Loucy (cell line): ENCODE measurements around the gene USP53.

Experiments
- H2AFZ ChIP-seq: fragments of 200-600 bp; sonication (generic); 2 replicates; pipeline ENCODE4 v1.6.0; 2016; ENCODE audit warnings: antibody characterized with exemption, mild to moderate bottlenecking, low read length, moderate library complexity
- H3F3A ChIP-seq: fragments of 200-600 bp; 2 replicates; pipeline ENCODE4 v1.6.0; 2016; ENCODE audit warnings: antibody characterized with exemption, low read depth, mild to moderate bottlenecking
- H3K27me3 ChIP-seq: fragments of 200-600 bp; sonication (generic); 2 replicates; pipeline ENCODE4 v1.6.1; 2014; ENCODE audit warnings: low read length, mild to moderate bottlenecking; ENCODE audit not compliant: insufficient read depth, poor library complexity, severe bottlenecking
- H3K36me3 ChIP-seq: fragments of 200-600 bp; sonication (generic); 2 replicates; pipeline ENCODE4 v1.6.1; 2016; ENCODE audit warnings: low read length; ENCODE audit not compliant: insufficient read depth
- H3K4me1 ChIP-seq: fragments of 200-600 bp; sonication (generic); 2 replicates; pipeline ENCODE4 v1.5.1; 2014; ENCODE audit warnings: low read length, mild to moderate bottlenecking; ENCODE audit not compliant: insufficient read depth, poor library complexity, severe bottlenecking
- H3K4me2 ChIP-seq: fragments of 200-600 bp; sonication (generic); 2 replicates; pipeline ENCODE4 v1.6.0; 2014; ENCODE audit warnings: antibody characterized with exemption, low read length, low read depth, mild to moderate bottlenecking; ENCODE audit not compliant: poor library complexity, severe bottlenecking
- H3K4me3 ChIP-seq: fragments of 200-600 bp; sonication (generic); 2 replicates; pipeline ENCODE4 v1.5.1; 2014; ENCODE audit warnings: low read length, mild to moderate bottlenecking, mixed read lengths; ENCODE audit not compliant: poor library complexity, severe bottlenecking
- H3K79me2 ChIP-seq: fragments of 200-600 bp; sonication (generic); 2 replicates; pipeline ENCODE4 v1.6.1; 2014; ENCODE audit warnings: low read length; ENCODE audit not compliant: insufficient read depth
- H3K9ac ChIP-seq: fragments of 200-600 bp; sonication (generic); 2 replicates; pipeline ENCODE4 v1.6.0; 2014; ENCODE audit warnings: mild to moderate bottlenecking, low read depth, low read length, moderate library complexity; ENCODE audit not compliant: poor library complexity, severe bottlenecking
- H3K9me2 ChIP-seq: fragments of 200-600 bp; sonication (generic); replicated peaks from 2 replicates; pipeline ENCODE4 v1.6.1; 2016; ENCODE audit warnings: low read depth, low read length, mixed read lengths
- H3K9me3 ChIP-seq: fragments of 200-600 bp; sonication (generic); 2 replicates; pipeline ENCODE4 v1.6.1; 2014; ENCODE audit warnings: mild to moderate bottlenecking, antibody characterized with exemption, low read length, low read depth; ENCODE audit not compliant: insufficient read depth
- H4K20me1 ChIP-seq: fragments of 200-600 bp; sonication (generic); 2 replicates; pipeline ENCODE4 v1.6.0; 2014; ENCODE audit warnings: antibody characterized with exemption, low read length, mild to moderate bottlenecking; ENCODE audit not compliant: insufficient read depth, poor library complexity, severe bottlenecking
- CTCF ChIP-seq: fragments of 200-600 bp; sonication (generic); conservative IDR thresholded peaks from 2 replicates; pipeline ENCODE4 v1.5.1; 2014; ENCODE audit warnings: mild to moderate bottlenecking, antibody characterized with exemption, low read length
- EZH2phosphoT487 ChIP-seq: fragments of 200-600 bp; IDR thresholded peaks from 2 replicates; pipeline ENCODE4 v1.6.1; 2018; ENCODE audit warnings: antibody characterized with exemption, mild to moderate bottlenecking, moderate library complexity, borderline replicate concordance

USP53 gene

GRCh38 chr4:119197772-119198212 is 14.7 kb upstream of the USP53 start:
- no peak overlapping the region for H3K4me3 ChIP-seq
- TF ChIP-seq EZH2phosphoT487 (no peak), CTCF (no peak)
- H3K79me2 ChIP-seq, result no peaks in the 10 kb centered on the region
- no peaks in the 10 kb centered on the region for H3K9me2 ChIP-seq
- H4K20me1 ChIP-seq, result no peaks in the 10 kb centered on the region
- no peaks in the 10 kb centered on the region for H3K27me3 ChIP-seq
- H3K36me3 ChIP-seq, result no peaks in the 10 kb centered on the region
- no peaks in the 10 kb centered on the region for H3F3A ChIP-seq
- H3K4me2 ChIP-seq, result no peak overlapping the region
- H3K4me1 ChIP-seq, result no peaks in the 10 kb centered on the region
- no peak overlapping the region for H2AFZ ChIP-seq
- H3K9ac ChIP-seq, result no peak overlapping the region
- no peaks in the 10 kb centered on the region for H3K9me3 ChIP-seq

- Histone ChIP-seq H3K4me1 (no peaks in the 10 kb centered on the region), H3K4me2 (no peak overlapping the region), H3K4me3 (no peak overlapping the region), H3K27me3 (no peaks in the 10 kb centered on the region), H2AFZ (no peak overlapping the region; the same call in 1 of the 2 replicates), H3K79me2 (no peaks in the 10 kb centered on the region), H3K9me2 (no peaks in the 10 kb centered on the region), H4K20me1 (no peaks in the 10 kb centered on the region), H3K9ac (no peak overlapping the region), H3F3A (no peaks in the 10 kb centered on the region), H3K36me3 (no peaks in the 10 kb centered on the region), H3K9me3 (no peaks in the 10 kb centered on the region)
- no peak for TF ChIP-seq EZH2phosphoT487
- TF ChIP-seq CTCF, result no peak
These were observed 7.6 kb upstream of the USP53 start for GRCh38 chr4:119204916-119205315.

GRCh38 chr4:119205690-119206089 is 6.8 kb upstream of the USP53 start:
- Histone ChIP-seq H3K9me2 (no peaks in the 10 kb centered on the region), H3K4me2 (no peak overlapping the region), H3K27me3 (no peaks in the 10 kb centered on the region), H2AFZ (no peak overlapping the region), H3K4me1 (no peaks in the 10 kb centered on the region), H3K79me2 (no peaks in the 10 kb centered on the region), H3F3A (no peaks in the 10 kb centered on the region), H3K9me3 (no peaks in the 10 kb centered on the region), H4K20me1 (no peaks in the 10 kb centered on the region), H3K36me3 (no peaks in the 10 kb centered on the region), H3K4me3 (no peak overlapping the region), H3K9ac (no peak overlapping the region)
- TF ChIP-seq EZH2phosphoT487 (no peak), CTCF (no peak)
